Midbrain (tissue), 1 donor: Measurements from ENCODE around the gene OSBPL3.
"Not testable (repeated sequence)": the region's sequence is repeated elsewhere in the genome, so short reads cannot be mapped to it uniquely, and the experiment has no call there.

ENCODE experiments used
- DNase-seq: peaks from one replicate; lab custom pipeline; 2025; lab: John Stamatoyannopoulos, UW

The OSBPL3 gene

GRCh38 chr7:24917510-24918239 lies 62.3 kb downstream of the OSBPL3 start:
- DNase-seq = no peak

DNA sequence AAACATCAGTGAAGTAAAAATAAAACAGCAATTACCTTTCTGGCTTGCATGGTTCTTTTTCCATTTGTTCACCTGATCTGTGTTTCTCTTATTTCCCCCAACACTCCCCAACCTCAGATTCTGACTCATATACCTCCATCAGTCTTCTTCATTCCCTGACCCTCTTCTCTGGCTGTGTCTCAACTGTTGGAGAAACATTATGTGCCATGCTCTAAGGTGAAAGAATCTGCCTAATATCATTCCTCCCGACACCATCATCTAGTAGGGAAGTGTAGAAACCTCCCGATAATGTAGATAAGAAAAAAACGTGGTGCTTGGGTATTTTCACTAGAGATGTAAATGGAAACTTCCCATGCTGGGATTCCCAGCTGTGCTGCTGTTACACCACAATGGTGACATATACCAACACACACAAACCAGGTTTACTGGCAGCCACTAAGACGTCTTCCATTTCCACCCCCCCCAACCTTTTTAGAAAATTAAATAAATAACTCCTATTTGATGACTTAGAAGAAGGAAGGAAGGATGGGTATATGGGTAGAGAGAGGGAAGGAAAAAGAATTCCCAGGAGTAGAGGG lies 63.4 kb downstream of the OSBPL3 start:
- DNase-seq = no peak

DNA sequence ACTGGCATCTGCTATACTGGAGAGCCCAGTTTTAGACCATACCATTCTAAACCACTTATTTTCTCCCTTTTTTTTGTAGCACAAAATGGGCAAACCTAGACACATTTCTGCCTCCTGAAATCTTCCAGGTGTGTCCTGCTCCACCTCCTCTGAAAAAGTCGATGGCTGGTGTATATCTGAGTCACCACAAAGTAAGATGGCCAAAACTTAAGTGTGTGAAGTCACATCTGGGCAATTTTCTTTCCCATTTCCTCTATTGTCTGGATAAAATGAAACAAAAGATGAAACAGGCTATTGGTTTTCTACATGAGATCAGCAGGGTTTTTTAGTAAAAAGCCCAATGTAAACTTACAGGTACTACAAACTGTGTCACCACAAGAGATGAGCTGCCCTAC lies 65.5 kb downstream of the OSBPL3 start:
- no peak for DNase-seq

GRCh38 chr7:24913801-24914464 lies 66.0 kb downstream of the OSBPL3 start:
- DNase-seq = no peak

DNA sequence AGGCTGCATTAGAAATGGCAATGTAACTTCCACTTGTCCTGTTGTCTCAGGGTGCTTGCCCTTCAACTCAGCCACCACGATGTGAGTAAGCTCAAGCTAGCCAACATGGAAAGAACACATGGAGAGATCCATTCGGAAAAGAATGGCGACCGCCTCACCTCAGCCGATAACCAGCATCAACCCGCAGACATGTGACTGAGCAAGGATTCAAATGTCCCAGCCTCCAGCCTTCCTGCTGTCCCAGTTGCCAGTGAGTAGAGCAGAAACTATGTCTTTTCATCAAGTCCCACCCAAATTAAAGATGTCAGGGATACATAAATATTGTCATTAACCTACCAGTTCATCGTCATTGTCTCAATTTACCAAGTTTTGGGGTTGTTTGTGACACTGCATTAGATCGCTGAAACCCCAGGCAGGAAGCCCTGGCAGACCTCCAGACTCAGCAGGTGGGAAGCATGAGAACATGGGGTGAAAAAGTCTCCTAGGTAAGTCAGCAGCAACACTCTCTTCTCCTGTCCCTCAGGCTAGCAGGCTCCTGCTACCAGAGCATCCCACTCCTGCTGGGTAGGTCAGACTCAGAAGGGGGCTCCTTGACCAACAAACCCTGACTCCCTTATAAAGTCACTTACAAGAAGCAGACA lies 67.0 kb downstream of the OSBPL3 start:
- DNase-seq = no peak

DNA sequence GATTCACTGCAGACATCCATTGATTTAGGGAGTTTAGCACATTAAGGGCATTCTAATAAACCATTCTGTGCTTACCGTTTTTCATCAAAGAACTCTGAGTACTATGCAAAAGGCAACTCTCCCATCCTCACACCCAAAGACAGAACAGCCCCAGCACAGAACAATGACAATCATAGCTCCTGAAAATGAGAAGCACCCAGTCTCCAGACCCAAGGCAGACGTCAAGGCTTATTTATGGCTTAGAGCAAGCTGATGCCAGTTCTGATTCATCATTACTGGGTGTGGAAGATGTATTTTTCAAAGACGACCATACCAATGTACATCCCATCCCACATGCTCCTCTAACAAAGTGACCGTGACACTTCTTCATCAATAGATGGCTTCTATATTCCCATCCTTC lies 67.6 kb downstream of the OSBPL3 start:
- DNase-seq = no peak

GRCh38 chr7:24911213-24911603 lies 68.8 kb downstream of the OSBPL3 start:
- DNase-seq = no peak

DNA sequence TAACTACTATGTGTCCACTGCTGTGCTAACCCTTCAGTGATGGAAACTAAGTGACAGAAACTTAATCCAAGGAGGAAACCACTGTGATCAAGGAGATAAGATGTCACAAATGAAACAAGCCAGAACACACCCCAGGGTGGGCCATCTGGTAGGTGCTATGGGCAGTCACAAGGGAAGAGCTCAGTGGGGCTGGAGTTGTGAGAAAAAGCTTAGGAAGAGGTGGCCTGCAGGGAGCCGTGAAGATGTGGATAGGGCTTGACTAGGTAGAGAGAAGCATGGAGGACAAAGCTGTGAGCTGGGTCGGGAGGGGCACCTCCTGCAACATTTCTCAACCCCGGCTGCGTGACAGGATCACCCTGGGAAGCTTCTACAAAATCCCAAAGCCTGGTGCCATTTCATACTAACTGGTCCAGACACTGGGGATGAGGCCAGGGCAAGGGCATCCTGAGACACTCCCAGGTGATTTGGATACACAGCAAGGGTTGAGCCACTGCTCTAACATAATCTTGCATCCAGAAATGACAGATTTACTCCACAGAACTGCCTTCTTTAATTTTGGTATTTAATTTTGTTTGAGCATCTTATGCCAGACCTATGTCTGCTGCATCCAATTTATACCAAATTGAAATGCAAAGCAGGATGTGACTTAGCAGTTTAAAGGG lies 69.3 kb downstream of the OSBPL3 start:
- no peak for DNase-seq

- DNase-seq = no peak
Observed at GRCh38 chr7:24908727-24909126, 71.3 kb downstream of the OSBPL3 start.

DNA sequence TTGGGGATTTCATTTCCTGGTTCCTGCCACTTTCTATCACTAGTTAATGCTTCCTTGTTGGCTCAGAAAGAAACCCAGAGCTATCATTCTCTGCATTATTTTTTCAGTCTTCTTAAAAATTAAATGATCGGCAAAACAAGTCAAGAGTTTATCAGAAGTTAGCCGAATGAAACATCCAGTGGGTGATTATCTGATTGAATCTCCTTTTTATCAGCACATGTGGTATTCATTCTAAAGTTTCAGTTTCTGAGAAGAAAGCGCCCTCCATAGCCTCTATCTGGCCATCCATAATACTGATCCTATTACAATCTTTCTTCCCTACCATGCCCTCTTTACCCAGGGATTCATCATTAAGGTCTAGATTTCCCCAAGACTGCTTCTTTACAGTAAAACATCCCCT lies 71.8 kb downstream of the OSBPL3 start:
- no peak for DNase-seq

- no peak for DNase-seq
Observed at GRCh38 chr7:24907311-24907886, 72.6 kb downstream of the OSBPL3 start.

DNA sequence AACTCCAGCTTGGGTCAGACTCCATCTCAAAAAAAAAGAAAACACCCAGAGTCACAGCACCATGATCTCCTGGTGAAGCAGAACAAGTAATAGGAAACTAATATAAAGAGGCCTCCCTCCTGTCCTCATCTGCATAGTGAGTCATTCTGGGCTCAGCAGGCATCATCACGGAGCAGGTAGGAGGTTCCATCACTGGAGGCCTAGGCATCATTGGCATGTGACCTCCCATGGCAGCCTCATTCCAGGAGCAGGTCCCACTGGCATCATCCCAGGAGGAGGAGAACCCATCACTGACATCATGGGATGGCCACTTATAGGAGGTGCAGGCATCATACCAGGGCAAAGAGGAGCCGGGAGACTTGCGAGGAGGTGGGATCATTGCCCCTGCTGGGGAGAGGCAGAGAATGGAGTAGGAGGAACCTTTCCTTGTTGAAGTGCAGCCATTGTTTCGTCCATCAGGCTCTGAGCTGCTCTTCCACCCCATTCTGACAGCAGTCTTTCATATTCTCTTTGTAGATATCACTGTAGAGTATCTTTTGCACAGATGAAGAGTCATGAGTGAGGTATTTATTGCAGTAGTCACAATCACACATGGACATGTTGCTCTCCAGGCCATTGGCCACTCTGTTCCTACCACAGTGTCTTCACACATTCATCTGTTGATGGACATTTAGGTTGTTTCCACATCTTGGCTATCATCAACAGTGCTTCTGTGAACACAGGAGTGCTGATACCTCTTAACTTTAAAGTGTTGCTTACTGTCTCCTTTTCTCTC lies 73.8 kb downstream of the OSBPL3 start:
- no peak for DNase-seq

GRCh38 chr7:24903992-24904391 lies 76.0 kb downstream of the OSBPL3 start:
- DNase-seq = not testable (repeated sequence)

- DNase-seq = no peak
Observed at GRCh38 chr7:24903559-24903958, 76.4 kb downstream of the OSBPL3 start.

- DNase-seq = no peak
Observed at GRCh38 chr7:24902931-24903330, 77.0 kb downstream of the OSBPL3 start.

DNA sequence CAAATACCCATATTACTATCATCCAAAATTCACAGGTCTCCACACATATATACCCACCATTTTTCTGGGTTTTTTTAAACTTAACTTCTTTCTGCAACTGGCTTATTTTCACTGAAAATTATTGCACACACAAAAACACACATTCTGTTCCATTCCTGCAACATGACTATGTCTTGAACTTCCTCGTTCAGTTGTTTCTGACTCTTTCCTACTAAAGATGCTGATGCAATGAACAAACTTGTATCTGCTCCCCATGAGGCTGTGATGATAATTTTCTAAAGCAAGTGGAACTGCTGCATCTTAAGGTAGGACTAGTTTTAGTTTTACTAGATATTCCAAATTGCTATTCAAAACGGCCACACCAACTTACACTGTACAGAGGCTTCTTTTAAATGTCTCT lies 77.7 kb downstream of the OSBPL3 start:
- DNase-seq = no peak

GRCh38 chr7:24899905-24900304 lies 80.1 kb downstream of the OSBPL3 start:
- DNase-seq = no peak

DNA sequence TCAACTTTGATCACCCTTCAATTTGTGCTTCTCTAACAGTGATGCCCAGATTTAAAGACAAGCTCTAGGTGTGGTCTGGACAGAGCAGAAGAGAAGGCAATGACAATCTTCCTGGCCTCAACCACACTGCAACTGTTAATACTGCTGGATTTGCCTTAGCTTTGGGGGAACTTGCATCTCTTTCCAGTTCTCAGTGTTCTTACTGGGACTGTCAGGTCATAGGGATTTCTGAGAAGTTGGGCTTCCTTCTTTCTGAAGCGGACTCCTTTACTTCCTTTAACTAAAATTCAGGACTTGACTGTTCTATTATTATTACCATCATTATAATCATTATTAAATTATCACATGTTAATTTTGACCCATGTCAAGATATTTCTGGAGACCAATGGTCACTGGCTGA lies 80.8 kb downstream of the OSBPL3 start:
- DNase-seq = no peak

- DNase-seq = no peak
Observed at GRCh38 chr7:24898691-24899090, 81.3 kb downstream of the OSBPL3 start.

DNA sequence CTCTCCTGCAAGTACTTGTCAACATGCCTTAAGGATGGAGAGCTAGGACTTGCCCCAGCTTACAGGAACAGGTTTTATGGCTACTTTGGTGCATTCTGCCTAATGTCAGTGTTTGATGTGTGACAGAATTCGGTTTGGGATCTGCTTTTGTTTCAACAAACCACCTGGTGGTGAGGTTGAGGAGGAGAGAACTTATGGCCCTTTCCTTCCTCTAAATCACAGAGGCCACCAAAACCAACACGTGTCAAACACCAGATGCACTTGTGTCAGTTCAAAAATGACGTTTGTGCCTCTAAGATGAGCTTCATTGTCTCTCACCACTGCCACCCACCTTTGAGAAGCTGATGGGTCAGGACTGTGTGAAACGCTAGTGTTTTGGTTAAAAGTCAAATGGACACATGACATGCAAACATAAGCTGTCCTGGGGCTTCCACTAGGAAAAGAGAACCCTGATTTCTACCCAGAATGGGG lies 83.9 kb downstream of the OSBPL3 start:
- no peak for DNase-seq
